ENCODE data around the gene SUCLG2. TPM values are rescaled to one million over a fixed set of nuclear protein-coding genes. Genes with fewer than 3 reads are reported as not detected.
A peak's percentile ranks its signal among the peaks of the same experiment; 100 is the strongest.

SUCLG2 gene, protein sequence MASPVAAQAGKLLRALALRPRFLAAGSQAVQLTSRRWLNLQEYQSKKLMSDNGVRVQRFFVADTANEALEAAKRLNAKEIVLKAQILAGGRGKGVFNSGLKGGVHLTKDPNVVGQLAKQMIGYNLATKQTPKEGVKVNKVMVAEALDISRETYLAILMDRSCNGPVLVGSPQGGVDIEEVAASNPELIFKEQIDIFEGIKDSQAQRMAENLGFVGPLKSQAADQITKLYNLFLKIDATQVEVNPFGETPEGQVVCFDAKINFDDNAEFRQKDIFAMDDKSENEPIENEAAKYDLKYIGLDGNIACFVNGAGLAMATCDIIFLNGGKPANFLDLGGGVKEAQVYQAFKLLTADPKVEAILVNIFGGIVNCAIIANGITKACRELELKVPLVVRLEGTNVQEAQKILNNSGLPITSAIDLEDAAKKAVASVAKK
- total RNA-seq, result 10 to 100 TPM; 62.7 to 64.6 TPM
- 10 to 100 TPM; 79.7 to 93.8 (median 91.4) TPM for polyA plus RNA-seq
- 52.4 to 115 (median 77.5) reads per million in 6 experiments for total RNA-seq

DNA sequence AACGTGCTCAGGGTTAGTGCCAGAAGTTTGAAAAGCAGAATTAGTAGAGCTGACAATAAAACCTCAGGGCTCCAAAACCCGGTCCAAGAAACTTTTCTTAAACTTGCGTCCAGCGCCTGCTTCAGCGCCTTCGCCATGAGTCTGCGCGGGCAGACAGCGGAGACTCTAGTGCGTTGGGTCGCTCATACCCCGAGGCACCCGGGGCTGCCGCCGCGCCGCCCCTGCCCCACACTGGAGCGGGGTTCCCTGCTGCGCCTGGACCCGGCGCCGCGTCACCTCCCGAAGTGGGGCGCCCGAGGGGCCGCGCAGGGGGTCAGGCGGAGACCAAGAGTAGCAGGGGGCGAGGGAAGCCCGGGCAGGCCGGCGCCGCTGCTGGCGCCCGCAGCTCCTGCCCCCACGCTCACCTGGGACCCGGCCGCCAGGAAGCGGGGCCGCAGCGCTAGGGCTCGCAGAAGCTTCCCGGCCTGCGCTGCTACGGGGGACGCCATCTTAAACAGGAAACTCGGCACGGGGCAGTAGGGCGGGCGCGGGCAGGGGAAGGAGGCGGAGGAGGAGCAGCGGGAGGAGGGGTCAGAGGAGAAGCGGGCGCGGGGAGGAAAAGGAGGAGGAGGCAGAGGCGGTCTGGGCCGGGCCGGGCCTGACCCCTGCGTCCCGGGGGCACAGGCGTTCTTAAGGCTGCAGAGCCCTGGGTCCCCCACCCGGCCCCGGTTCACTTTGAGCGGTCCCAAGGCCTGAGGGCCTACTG lies at the start of gene SUCLG2:
SUCLG2 (minus strand) TSS at position 514 of the 745 bp plus-strand sequence; CDS start at position 488, 26 bp downstream.
- POLR2A ChIA-PET, result interaction anchor here (0.6 to 5.8 kb wide), 22 partner anchors 9 to 656 kb away, joined by 3 to 105 read pairs (median 5); partner anchors contain the start of gene KBTBD8
- DNase-seq (peak; percentile 66 to 88 (median 74)), ATAC-seq (peak; percentile 72 to 75)
- Mint-ChIP-seq H3K27me3 (no peaks in the 10 kb centered on the region), H3K27ac (peak within 1 kb of the TSS; percentile 82 to 97 (median 95)), H3K4me1 (peaks cover 42 to 76% (median 70%) of the 10 kb centered on the region in 4 donors), H3K9me3 (peaks cover 0 to 34% (median 3%) of the 10 kb centered on the region in 9 donors), H3K4me3 (peak within 1 kb of the TSS; percentile 79 to 92 (median 88)), H3K36me3 (peaks cover 0 to 10% (median 5%) of the 10 kb centered on the region in 3 donors)

DNA sequence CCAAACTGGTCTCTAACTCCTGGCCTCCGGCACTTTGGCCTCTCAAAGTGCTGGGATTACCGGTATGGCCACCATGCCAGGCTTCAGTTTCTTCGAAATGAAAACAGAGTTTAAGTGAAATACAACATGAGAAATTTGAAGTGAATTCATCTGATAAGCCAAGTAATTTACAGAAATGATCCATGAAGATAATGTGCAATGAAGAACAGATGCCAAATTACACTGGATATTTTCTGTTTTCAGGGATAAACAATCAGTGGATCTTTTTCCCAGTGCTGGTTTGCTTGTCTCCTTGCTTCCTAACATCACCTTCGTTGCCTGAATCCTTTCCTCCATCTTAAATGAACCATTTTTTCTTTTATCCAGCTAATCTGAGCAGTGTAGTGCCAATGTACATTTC lies 46.2 kb upstream of the SUCLG2 start:
- ATAC-seq (no peak), DNase-seq (no peak)
- H3K4me3 Mint-ChIP-seq, result no peak overlapping the region
- no peaks in the 10 kb centered on the region for H3K9me3 Mint-ChIP-seq
- no peaks in the 10 kb centered on the region for H3K27me3 Mint-ChIP-seq
- no peak overlapping the region for H3K27ac Mint-ChIP-seq
- POLR2A ChIA-PET, result interaction anchor here (0.6 to 1.2 kb wide), 2 partner anchors 9 to 17 kb away, joined by 3 to 5 read pairs; no protein-coding TSS in a partner anchor
- H3K4me1 Mint-ChIP-seq, result peaks cover 6 to 16% (median 9%) of the 10 kb centered on the region in 4 donors
- peaks cover 0 to 8% (median 0%) of the 10 kb centered on the region in 3 donors for H3K36me3 Mint-ChIP-seq

DNA sequence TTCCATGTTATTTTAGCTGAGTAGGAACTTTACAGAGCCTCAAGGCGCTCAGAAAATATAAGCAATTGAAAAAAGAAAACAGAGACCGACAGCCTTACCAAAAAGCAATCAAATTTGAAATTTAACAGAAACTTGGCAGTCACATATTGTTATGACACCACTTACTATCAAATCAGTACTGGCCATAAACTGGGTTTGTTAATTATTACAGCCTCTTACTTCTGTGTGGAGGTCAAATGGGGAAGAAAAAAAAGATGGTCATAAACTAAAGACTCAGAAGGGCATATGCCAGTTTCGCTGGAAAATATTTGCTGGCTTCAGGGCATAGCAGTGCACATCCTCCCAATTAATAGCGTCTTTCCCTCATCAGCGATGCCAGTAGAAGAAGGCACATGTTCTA lies 45.5 kb upstream of the SUCLG2 start:
- POLR2A ChIA-PET, result no interaction called here
- H3K36me3 Mint-ChIP-seq, result peaks cover 0 to 11% (median 0%) of the 10 kb centered on the region in 3 donors
- no peak for ATAC-seq
- DNase-seq, result no peak
- H3K4me3 Mint-ChIP-seq, result no peak overlapping the region
- H3K4me1 Mint-ChIP-seq, result peaks cover 4 to 18% (median 8%) of the 10 kb centered on the region in 4 donors
- no peaks in the 10 kb centered on the region for H3K27me3 Mint-ChIP-seq
- peaks cover 0 to 2% (median 0%) of the 10 kb centered on the region in 9 donors for H3K9me3 Mint-ChIP-seq
- H3K27ac Mint-ChIP-seq, result no peak overlapping the region

DNA sequence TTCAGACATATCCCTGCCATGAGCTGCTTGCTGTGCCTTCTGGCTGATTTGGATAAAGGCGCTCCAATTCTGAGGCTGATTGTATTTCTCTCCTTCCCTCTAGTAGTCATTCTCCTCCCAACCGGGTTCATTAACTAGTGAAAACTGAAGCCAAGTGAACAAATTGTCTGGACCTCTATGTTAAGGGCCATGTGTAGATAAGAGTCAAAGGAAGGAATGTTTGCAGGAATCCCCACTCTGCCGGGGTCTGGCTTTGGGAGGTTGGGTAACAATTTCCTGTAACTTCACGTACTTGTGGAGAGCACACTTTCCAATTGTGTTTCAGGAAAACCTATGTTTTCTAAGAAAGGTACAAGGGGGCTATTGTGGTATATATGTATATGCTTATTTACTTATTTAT lies 38.2 kb upstream of the SUCLG2 start:
- Mint-ChIP-seq H3K4me1 (peaks cover 9 to 17% (median 15%) of the 10 kb centered on the region in 4 donors), H3K27me3 (peaks cover 0 to 4% (median 0%) of the 10 kb centered on the region in 5 donors), H3K9me3 (peaks cover 0 to 9% (median 0%) of the 10 kb centered on the region in 9 donors), H3K4me3 (no peak overlapping the region), H3K36me3 (peaks cover 0 to 19% (median 4%) of the 10 kb centered on the region in 3 donors), H3K27ac (no peak overlapping the region)
- no peak for DNase-seq
- no peak for ATAC-seq
- POLR2A ChIA-PET, result no interaction called here

DNA sequence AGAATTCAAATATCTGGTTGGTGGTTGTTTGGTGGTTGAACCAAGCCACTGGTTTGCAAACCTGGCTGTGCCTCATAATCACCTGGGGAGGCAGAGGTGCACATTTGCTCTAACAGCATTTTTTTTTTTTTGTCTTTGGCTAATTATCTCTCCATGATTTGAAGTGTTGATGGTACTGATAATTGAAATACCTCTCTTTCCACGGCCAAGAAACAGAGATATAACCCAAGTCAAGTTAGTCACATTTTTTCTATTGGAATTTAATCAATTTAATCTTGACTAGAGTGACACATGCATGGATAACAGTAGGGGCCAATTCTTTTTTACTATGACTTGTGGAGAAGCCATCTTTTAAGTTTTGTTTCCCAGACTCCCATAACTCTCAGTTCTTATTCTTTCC lies 37.5 kb upstream of the SUCLG2 start:
- Mint-ChIP-seq H3K9me3 (peaks cover 0 to 9% (median 0%) of the 10 kb centered on the region in 9 donors), H3K27me3 (peaks cover 0 to 4% (median 0%) of the 10 kb centered on the region in 5 donors), H3K27ac (no peak overlapping the region), H3K36me3 (peaks cover 0 to 19% (median 4%) of the 10 kb centered on the region in 3 donors), H3K4me1 (peaks cover 9 to 17% (median 13%) of the 10 kb centered on the region in 4 donors), H3K4me3 (no peak overlapping the region)
- ATAC-seq (no peak), DNase-seq (no peak)
- POLR2A ChIA-PET, result no interaction called here

DNA sequence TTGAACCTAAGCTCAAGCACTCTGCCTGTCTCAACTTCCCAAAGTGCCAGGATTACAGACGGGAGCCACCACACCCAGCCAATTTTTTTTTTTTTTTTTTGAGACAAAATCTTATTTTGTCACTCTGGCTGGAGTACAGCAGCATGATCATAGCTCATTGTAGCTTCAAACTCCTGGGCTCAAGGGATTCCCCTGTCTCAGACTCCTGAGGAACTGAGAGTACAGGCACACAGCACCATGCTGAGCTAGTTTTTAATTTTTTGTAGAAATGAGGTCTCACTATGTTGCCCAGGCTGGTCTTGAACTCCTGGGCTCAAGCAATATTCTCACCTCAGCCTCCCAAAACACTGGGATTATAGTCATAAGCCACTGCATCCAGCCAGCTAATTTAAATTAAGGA lies 36.8 kb upstream of the SUCLG2 start:
- POLR2A ChIA-PET, result interaction anchor here (0.7 to 1.8 kb wide), 3 partner anchors 10 to 36 kb away, joined by 3 to 8 read pairs (median 3); no protein-coding TSS in a partner anchor

DNA sequence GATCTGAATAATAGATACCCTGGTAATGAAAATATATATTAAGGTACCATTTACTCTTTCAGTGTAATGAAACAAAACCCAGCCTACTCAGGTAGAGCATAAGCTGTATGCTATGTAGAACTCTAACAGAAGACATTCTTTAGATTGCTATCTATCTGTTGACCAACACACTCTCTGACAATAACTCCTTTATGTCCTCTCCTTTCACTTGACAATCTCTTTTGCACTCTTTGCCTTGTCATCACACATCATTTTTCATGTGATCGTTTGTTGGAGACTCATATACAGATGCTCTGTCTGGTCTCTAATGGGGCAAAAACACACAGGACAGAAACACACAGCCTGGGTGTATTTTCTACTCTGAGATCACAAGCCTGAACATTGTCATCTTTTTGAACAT lies 35.4 kb upstream of the SUCLG2 start:
- POLR2A ChIA-PET, result interaction anchor here (1.8 kb wide), 1 partner anchor 34 kb away, joined by 8 read pairs; no protein-coding TSS in a partner anchor
- Mint-ChIP-seq H3K4me3 (no peak overlapping the region), H3K4me1 (peaks cover 8 to 32% (median 25%) of the 10 kb centered on the region in 4 donors), H3K36me3 (peaks cover 0 to 15% (median 4%) of the 10 kb centered on the region in 3 donors), H3K9me3 (peaks cover 0 to 8% (median 0%) of the 10 kb centered on the region in 9 donors), H3K27ac (peak overlapping the region in 1 of 10 donors; percentile 29), H3K27me3 (peaks cover 0 to 4% (median 0%) of the 10 kb centered on the region in 5 donors)
- no peak for DNase-seq
- ATAC-seq, result no peak

More for the DNA sequence above, 36.8 kb upstream of the SUCLG2 start:
- Mint-ChIP-seq H3K36me3 (peaks cover 0 to 19% (median 4%) of the 10 kb centered on the region in 3 donors), H3K9me3 (peaks cover 0 to 9% (median 0%) of the 10 kb centered on the region in 9 donors), H3K27me3 (peaks cover 0 to 4% (median 0%) of the 10 kb centered on the region in 5 donors), H3K4me3 (no peak overlapping the region), H3K27ac (peak overlapping the region in 1 of 10 donors; percentile 56), H3K4me1 (peaks cover 11 to 21% (median 15%) of the 10 kb centered on the region in 4 donors)
- no peak for DNase-seq
- no peak for ATAC-seq

DNA sequence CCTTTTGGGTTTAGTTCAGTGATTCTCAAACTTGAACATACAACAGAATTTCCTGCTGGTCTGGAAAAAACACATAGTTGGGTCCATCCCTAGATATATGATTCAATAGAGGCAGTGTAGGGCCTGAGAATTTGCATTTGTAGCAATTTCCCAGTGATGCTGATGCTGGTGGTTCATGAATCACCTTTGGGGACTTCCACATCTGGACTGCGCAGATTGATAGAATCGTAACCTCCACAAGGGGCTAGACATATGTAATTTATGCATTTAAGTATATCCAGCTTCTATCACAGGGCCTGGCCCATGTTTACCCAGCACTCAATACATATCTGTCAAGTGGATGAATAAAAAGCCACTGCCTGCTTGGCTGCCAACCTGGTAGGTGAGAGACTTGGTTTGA lies 33.8 kb upstream of the SUCLG2 start:
- ATAC-seq, result no peak
- no peak for DNase-seq
- no peaks in the 10 kb centered on the region for H3K27me3 Mint-ChIP-seq
- H3K9me3 Mint-ChIP-seq, result peaks cover 0 to 6% (median 0%) of the 10 kb centered on the region in 9 donors
- H3K27ac Mint-ChIP-seq, result no peak overlapping the region
- peaks cover 0 to 11% (median 4%) of the 10 kb centered on the region in 3 donors for H3K36me3 Mint-ChIP-seq
- no peak overlapping the region for H3K4me3 Mint-ChIP-seq
- POLR2A ChIA-PET, result no interaction called here
- H3K4me1 Mint-ChIP-seq, result peaks cover 18 to 45% (median 39%) of the 10 kb centered on the region in 4 donors

DNA sequence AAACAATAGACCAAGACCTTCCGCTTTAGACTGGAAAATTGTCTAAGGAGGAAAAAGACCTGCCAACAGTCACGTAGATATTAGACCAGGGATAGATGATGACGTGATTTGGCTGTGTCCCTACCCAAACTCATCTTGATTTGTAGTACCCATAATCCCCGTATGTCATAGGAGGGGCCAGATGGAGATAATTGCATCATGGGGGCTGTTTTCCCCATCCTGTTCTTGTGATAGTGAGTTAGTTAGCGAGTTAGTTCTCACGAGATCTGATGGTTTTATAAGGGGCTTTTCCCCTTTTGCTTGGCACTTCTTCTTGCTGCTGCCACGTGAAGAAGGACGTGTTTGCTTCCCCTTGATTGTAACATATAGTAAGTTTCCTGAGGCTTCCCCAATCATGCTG lies 31.7 kb upstream of the SUCLG2 start:
- Mint-ChIP-seq H3K27me3 (no peaks in the 10 kb centered on the region), H3K4me3 (peak overlapping the region; percentile 44 to 82 (median 68)), H3K36me3 (peaks cover 0 to 10% (median 5%) of the 10 kb centered on the region in 3 donors), H3K4me1 (peaks cover 12 to 33% (median 32%) of the 10 kb centered on the region in 4 donors), H3K9me3 (peaks cover 0 to 9% (median 0%) of the 10 kb centered on the region in 9 donors), H3K27ac (peak overlapping the region; percentile 79 to 90 (median 86))
- POLR2A ChIA-PET, result no interaction called here
- ATAC-seq (peak; percentile 39 to 42), DNase-seq (no peak)

DNA sequence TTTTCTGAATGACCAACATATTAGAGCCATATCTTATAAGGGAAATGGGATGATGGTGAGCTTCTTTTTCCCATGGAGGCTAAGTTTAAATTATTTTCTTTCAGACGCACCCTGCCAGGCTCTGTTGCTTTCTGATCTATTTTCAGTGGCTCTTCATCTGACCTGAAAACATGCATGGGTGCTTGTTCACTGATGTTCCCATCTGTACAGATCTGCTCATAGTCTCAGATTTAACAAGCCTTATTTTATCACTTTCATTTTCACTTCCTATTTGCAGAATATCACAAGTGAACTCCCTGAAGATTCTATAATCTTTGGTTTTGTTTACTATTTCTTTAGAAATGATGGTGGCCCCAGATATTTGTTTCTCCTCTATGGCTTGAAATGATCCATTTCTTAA lies 31.1 kb upstream of the SUCLG2 start:
- peak; percentile 75 to 86 for ATAC-seq
- POLR2A ChIA-PET, result interaction anchor here (1.0 to 1.1 kb wide), 2 partner anchors 31 to 50 kb away, joined by 3 to 7 read pairs; partner anchors contain the start of gene SUCLG2
- peaks cover 13 to 33% (median 31%) of the 10 kb centered on the region in 4 donors for H3K4me1 Mint-ChIP-seq
- H3K4me3 Mint-ChIP-seq, result peak overlapping the region; percentile 44 to 82 (median 68)
- peak in 2 of 10 donors; percentile 15 to 28 for DNase-seq
- peaks cover 0 to 9% (median 0%) of the 10 kb centered on the region in 9 donors for H3K9me3 Mint-ChIP-seq
- H3K27ac Mint-ChIP-seq, result peak overlapping the region; percentile 79 to 90 (median 86)
- H3K36me3 Mint-ChIP-seq, result peaks cover 0 to 10% (median 5%) of the 10 kb centered on the region in 3 donors
- no peaks in the 10 kb centered on the region for H3K27me3 Mint-ChIP-seq

DNA sequence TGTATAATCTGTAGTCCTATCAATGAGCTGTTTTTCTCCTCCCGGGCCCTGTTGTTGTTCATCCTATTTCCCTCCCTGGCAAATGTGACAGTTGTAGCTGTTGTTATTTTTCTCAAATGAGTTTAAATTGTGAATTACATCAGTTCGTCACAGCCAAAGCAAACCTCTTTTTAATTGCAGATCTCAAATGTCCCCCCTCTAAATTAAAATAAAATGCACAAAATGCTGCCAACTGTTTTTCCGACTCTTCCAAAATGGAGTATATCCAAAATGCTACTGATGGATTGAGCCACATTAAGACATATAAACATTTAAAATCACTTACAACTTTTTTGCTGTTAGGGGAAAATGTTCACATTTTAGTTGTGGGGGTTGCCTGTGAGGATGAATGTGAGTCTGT lies 29.8 kb upstream of the SUCLG2 start:
- POLR2A ChIA-PET, result interaction anchor here (0.8 to 1.6 kb wide), 4 partner anchors 9 to 53 kb away, joined by 3 to 9 read pairs (median 4); partner anchors contain the start of gene SUCLG2
- Mint-ChIP-seq H3K27me3 (no peaks in the 10 kb centered on the region), H3K4me3 (peak overlapping the region in 5 of 10 donors; percentile 11 to 36 (median 25)), H3K4me1 (peaks cover 18 to 43% (median 37%) of the 10 kb centered on the region in 4 donors), H3K27ac (peak overlapping the region in 8 of 10 donors; percentile 12 to 94 (median 40)), H3K9me3 (peaks cover 0 to 9% (median 0%) of the 10 kb centered on the region in 9 donors), H3K36me3 (peaks cover 0 to 5% (median 5%) of the 10 kb centered on the region in 3 donors)
- ATAC-seq (no peak), DNase-seq (no peak)
